T-helper 17 cell (primary cell): ENCODE measurements around the gene PPFIA4. TPM values are rescaled to one million over a fixed set of nuclear protein-coding genes. Genes with fewer than 3 reads are reported as not detected.

Experiments
- ATAC-seq: fragments of 150-1000 bp; cut with Tn5 transposase; 2 replicates; pipeline ENCODE4 v1.10.0; 2021; ENCODE audit warnings: mild to moderate bottlenecking, moderate library complexity
- DNase-seq, 3 donors: peaks; one replicate each; pipeline versions ENCODE4 v3.0.0 to v3.0.0-alpha.2; 2020 to 2021
- H3K9me3 ChIP-seq: one replicate; pipeline ENCODE4 v1.7.0; 2013; ENCODE audit warnings: low read length, mild to moderate bottlenecking; ENCODE audit not compliant: control insufficient read depth, poor library complexity, severe bottlenecking
- H3K27ac Mint-ChIP-seq: one replicate; pipeline ENCODE4 v1.8.0; 2022; ENCODE audit warnings: mild to moderate bottlenecking, moderate library complexity, mixed read lengths
- H3K27me3 Mint-ChIP-seq: one replicate; pipeline ENCODE4 v1.8.0; 2022; ENCODE audit warnings: mixed read lengths
- H3K36me3 Mint-ChIP-seq: one replicate; pipeline ENCODE4 v1.8.0; 2022; ENCODE audit warnings: low read depth, mixed read lengths
- H3K4me1 Mint-ChIP-seq: one replicate; pipeline ENCODE4 v1.8.0; 2022; ENCODE audit warnings: mild to moderate bottlenecking, mixed read lengths
- H3K4me3 Mint-ChIP-seq: one replicate; pipeline ENCODE4 v1.8.0; 2022; ENCODE audit warnings: mild to moderate bottlenecking, moderate library complexity, mixed read lengths
- total RNA-seq, 4 donors: library from RNA in 2 of 4; stranded (reverse) in 2 of 4; gene quantifications; one replicate each; pipeline ENCODE4 v1.2.3 and lab custom pipeline; 2022 to 2026

The PPFIA4 gene
- total RNA-seq, 2 donors from 2014 or later = 0.81 to 1.5 TPM

- peaks cover 4% of the 10 kb centered on the region for H3K36me3 Mint-ChIP-seq
- no peak overlapping the region for H3K4me3 Mint-ChIP-seq
- peaks cover 6% of the 10 kb centered on the region for H3K4me1 Mint-ChIP-seq
- DNase-seq = peak in 2 of 3 donors; percentile 31 to 56
- peaks cover 26% of the 10 kb centered on the region for H3K27me3 Mint-ChIP-seq
- ATAC-seq = peak; percentile 91
- H3K9me3 ChIP-seq = no peaks in the 10 kb centered on the region
- no peak overlapping the region for H3K27ac Mint-ChIP-seq
These were observed 12.8 kb downstream of the PPFIA4 start for GRCh38 chr1:203038891-203039608.

- Mint-ChIP-seq H3K27ac (no peak overlapping the region), H3K4me1 (peaks cover 5% of the 10 kb centered on the region), H3K27me3 (peaks cover 34% of the 10 kb centered on the region), H3K36me3 (peaks cover 5% of the 10 kb centered on the region), H3K4me3 (no peak overlapping the region)
- DNase-seq (no peak), ATAC-seq (no peak)
- H3K9me3 ChIP-seq = no peaks in the 10 kb centered on the region
These were observed 13.6 kb downstream of the PPFIA4 start for GRCh38 chr1:203039609-203040512.

DNA sequence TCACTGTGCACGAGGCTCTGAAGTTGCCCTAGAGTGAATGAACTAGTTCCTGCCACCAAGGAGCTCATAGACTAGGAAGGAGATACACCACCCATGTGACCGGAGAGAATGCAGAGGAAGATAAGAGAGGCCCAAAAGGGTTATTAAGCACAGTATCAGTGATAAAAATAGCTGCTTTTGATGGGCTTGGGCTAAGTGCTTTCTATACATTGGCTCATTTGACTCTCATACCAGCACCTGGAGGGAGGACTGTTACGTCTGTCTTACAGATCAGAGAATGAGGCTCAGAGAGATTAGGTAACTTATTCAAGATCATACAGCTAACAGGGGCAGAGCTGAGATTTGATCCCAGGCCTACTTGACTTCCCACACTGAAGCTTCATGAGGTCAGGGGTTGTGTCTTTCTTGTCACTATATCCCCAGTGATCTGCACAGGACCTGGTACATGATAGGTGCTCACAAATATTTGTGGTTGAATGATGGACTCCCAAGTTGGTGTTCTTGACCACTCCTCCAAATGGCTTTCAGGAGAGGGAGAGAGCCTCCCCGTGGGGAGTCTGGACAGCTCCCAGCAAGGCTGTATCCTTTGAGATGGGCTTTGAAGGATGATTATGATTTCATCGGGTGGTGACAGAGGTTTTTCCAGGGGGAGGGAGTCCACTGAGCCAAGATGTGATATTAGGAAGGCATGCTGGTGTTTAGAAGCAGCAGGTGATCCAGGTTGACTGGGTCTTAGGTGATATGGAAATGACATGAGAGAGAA, 14.4 kb downstream of the PPFIA4 start:
- no peak for ATAC-seq
- peaks cover 41% of the 10 kb centered on the region for H3K27me3 Mint-ChIP-seq
- H3K36me3 Mint-ChIP-seq = peaks cover 5% of the 10 kb centered on the region
- peak overlapping the region; percentile 67 for H3K27ac Mint-ChIP-seq
- no peak overlapping the region for H3K4me3 Mint-ChIP-seq
- no peak for DNase-seq
- H3K4me1 Mint-ChIP-seq = peaks cover 6% of the 10 kb centered on the region
- no peaks in the 10 kb centered on the region for H3K9me3 ChIP-seq

GRCh38 chr1:203041351-203041932, 15.2 kb downstream of the PPFIA4 start:
- ATAC-seq (no peak), DNase-seq (no peak)
- Mint-ChIP-seq H3K27ac (peak overlapping the region; percentile 67), H3K4me3 (no peak overlapping the region), H3K27me3 (peaks cover 42% of the 10 kb centered on the region), H3K36me3 (peaks cover 5% of the 10 kb centered on the region), H3K4me1 (peaks cover 6% of the 10 kb centered on the region)
- no peaks in the 10 kb centered on the region for H3K9me3 ChIP-seq

- Mint-ChIP-seq H3K27me3 (peaks cover 41% of the 10 kb centered on the region), H3K27ac (no peak overlapping the region), H3K4me1 (peaks cover 8% of the 10 kb centered on the region), H3K4me3 (no peak overlapping the region), H3K36me3 (peaks cover 9% of the 10 kb centered on the region)
- DNase-seq (no peak), ATAC-seq (no peak)
- no peaks in the 10 kb centered on the region for H3K9me3 ChIP-seq
These were observed 17.7 kb downstream of the PPFIA4 start for GRCh38 chr1:203043830-203044545.

DNA sequence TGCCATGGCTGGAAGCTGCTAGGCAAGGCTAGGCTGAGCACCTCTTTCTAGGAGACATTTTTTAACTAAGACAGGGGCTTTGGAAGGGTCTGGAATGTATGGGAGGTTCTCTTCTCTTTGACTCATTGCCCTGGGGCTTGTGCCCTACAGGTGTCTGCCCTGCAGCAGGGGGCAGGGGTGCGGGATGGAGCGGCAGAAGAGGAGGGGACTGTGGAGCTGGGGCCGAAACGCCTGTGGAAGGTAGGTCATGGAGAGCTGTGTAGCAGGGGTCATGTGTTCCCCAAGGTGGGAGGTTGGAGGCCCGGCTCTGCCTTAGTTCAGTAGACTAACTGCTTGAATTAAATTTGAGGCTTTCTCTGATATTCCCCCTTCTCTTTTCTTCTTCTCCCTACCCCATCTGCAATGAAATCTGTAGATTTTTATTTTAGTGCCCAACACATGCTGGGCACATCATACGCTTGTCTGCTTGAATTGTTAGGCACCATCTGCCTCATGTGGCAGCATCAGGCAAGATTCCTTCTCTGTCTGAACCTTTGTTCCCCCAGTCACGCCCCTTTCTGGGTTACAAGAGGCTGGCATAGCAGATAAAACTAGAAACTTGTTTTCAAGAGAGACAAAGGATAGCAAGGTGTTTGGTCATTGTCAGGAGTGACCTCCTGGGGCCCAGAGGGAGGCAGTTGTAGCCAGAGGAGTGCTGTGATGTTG, 18.4 kb downstream of the PPFIA4 start:
- H3K36me3 Mint-ChIP-seq = peaks cover 7% of the 10 kb centered on the region
- no peak for DNase-seq
- H3K9me3 ChIP-seq = no peaks in the 10 kb centered on the region
- ATAC-seq = no peak
- H3K27me3 Mint-ChIP-seq = peaks cover 34% of the 10 kb centered on the region
- no peak overlapping the region for H3K4me3 Mint-ChIP-seq
- no peak overlapping the region for H3K27ac Mint-ChIP-seq
- peaks cover 4% of the 10 kb centered on the region for H3K4me1 Mint-ChIP-seq

DNA sequence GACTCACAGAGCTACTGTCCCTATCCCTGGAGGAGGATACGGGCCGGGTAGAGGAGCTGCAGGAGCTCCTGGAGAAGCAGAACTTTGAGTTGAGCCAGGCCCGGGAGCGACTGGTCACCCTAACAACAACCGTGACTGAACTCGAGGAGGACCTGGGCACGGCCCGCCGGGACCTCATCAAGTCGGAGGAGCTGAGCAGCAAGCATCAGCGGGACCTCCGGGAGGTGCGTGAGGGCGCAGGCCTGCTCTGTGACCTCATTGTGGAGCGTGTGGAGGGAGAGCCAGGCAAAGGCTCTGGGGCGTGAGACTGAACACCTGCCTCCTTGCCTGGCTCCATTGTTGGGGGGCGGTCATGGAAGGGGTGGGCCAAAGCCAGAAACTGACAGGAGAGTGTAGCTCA, 19.0 kb downstream of the PPFIA4 start:
- DNase-seq (no peak), ATAC-seq (no peak)
- peaks cover 37% of the 10 kb centered on the region for H3K27me3 Mint-ChIP-seq
- peaks cover 7% of the 10 kb centered on the region for H3K36me3 Mint-ChIP-seq
- H3K4me1 Mint-ChIP-seq = peaks cover 4% of the 10 kb centered on the region
- H3K4me3 Mint-ChIP-seq = no peak overlapping the region
- H3K27ac Mint-ChIP-seq = no peak overlapping the region
- H3K9me3 ChIP-seq = no peaks in the 10 kb centered on the region

GRCh38 chr1:203045821-203046594, 19.7 kb downstream of the PPFIA4 start:
- Mint-ChIP-seq H3K4me3 (no peak overlapping the region), H3K27ac (peak overlapping the region; percentile 27), H3K4me1 (peaks cover 4% of the 10 kb centered on the region), H3K36me3 (peaks cover 7% of the 10 kb centered on the region), H3K27me3 (peaks cover 43% of the 10 kb centered on the region)
- DNase-seq (no peak), ATAC-seq (no peak)
- H3K9me3 ChIP-seq = no peaks in the 10 kb centered on the region

- H3K27ac Mint-ChIP-seq = peak overlapping the region; percentile 27
- H3K36me3 Mint-ChIP-seq = peaks cover 7% of the 10 kb centered on the region
- no peaks in the 10 kb centered on the region for H3K9me3 ChIP-seq
- H3K4me1 Mint-ChIP-seq = peaks cover 4% of the 10 kb centered on the region
- H3K27me3 Mint-ChIP-seq = peaks cover 54% of the 10 kb centered on the region
- H3K4me3 Mint-ChIP-seq = no peak overlapping the region
- DNase-seq (no peak), ATAC-seq (no peak)
These were observed 20.8 kb downstream of the PPFIA4 start for GRCh38 chr1:203046984-203047630.

GRCh38 chr1:203048086-203048485, 21.8 kb downstream of the PPFIA4 start:
- Mint-ChIP-seq H3K27me3 (peaks cover 63% of the 10 kb centered on the region), H3K36me3 (peaks cover 7% of the 10 kb centered on the region), H3K4me1 (peaks cover 4% of the 10 kb centered on the region), H3K4me3 (no peak overlapping the region), H3K27ac (no peak overlapping the region)
- no peaks in the 10 kb centered on the region for H3K9me3 ChIP-seq
- DNase-seq = no peak
- ATAC-seq = no peak

DNA sequence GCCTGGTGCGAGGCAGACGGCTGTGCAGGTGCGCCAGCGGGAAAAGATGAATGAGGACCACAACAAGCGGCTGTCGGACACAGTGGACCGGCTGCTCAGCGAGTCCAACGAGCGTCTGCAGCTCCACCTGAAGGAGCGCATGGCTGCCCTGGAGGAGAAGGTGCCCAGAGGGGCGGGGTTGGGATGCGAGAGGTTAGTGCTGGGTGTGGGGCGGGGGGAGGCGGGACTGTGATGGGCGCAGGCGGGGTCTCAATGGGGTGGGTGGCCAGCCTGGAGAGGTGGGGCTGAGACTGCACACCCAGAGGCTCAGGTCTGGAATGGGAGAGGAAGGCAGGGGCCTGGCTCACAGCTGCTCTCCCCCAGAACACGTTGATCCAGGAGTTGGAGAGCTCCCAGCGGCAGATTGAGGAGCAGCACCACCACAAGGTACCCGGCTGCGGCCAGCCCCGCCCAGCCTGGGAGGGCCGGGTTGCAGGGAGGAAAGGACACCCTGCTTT, 22.3 kb downstream of the PPFIA4 start:
- ATAC-seq (no peak), DNase-seq (no peak)
- Mint-ChIP-seq H3K36me3 (peaks cover 7% of the 10 kb centered on the region), H3K4me3 (no peak overlapping the region), H3K27ac (no peak overlapping the region), H3K27me3 (peaks cover 65% of the 10 kb centered on the region), H3K4me1 (peaks cover 4% of the 10 kb centered on the region)
- no peaks in the 10 kb centered on the region for H3K9me3 ChIP-seq
